ENCODE results near the gene SFSWAP. TPM values are rescaled to one million over a fixed set of nuclear protein-coding genes. Genes with fewer than 3 reads are reported as not detected.
"Not testable (repeated sequence)": the region's sequence is repeated elsewhere in the genome, so short reads cannot be mapped to it uniquely, and the experiment has no call there.

The SFSWAP gene
- total and polyA plus RNA-seq, 3 donors from 2014 or later, result 37.7 to 68.4 (median 62.4) TPM

DNA sequence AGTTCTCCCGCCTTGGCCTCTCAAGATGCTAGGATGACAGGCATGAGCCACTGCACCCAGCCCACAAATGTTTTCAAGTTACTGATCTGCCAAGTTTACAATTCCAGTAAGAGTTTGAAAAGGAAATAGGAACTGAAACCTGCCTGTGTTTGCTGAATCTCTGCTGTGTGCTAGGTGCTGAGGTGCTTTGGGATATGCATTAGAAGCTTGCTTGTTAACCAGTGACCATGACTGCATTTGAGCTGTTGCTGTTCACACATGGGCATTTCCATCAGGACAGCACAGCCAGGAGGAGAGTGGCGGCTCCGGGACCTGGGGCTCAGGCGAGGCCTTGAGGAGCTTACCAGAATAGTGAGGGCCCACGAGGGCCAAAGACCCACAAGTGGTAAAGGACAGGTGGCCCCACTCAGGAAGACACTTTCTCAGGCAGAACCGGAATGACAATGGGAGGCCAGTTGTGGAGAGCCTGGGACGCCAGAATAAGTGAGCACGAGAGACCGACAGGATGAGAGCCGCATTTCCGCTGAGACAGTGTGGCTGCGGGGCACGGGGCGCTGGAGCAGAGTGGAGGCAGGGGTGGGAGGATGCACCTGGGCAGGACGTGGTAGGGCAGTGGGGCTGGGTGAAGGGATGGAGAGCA lies 62.8 kb downstream of the SFSWAP start:
- 87 to 94% methylated on average over 15 of the region's 15 CpGs for WGBS, 2 donors
- DNase-seq, result no peak
- Histone ChIP-seq H3K4me3 (no peak overlapping the region), H3K27me3 (no peaks in the 10 kb centered on the region), H3K9me3 (no peaks in the 10 kb centered on the region), H3K4me1 (no peaks in the 10 kb centered on the region), H3K27ac (no peak overlapping the region), H3K36me3 (ENCODE audit: low read depth, missing control alignments) (no peaks in the 10 kb centered on the region)
- intact Hi-C loops (cut with DNase I; ENCODE audit: low total_unique reads), result no loop called here
- TF ChIP-seq POLR2A (IDR thresholded peaks at IDR 0.05), result no peak
- no peak for TF ChIP-seq CTCF (IDR thresholded peaks at IDR 0.05)

- no peak for DNase-seq
- H3K27ac ChIP-seq, result no peak overlapping the region
- TF ChIP-seq CTCF (IDR thresholded peaks at IDR 0.05) (no peak), POLR2A (IDR thresholded peaks at IDR 0.05) (no peak)
- intact Hi-C loops (cut with DNase I; ENCODE audit: low total_unique reads), result no loop called here
- 86 to 89% methylated on average over 17 of the region's 17 CpGs for WGBS, 2 donors
- H3K4me3 ChIP-seq, result no peak overlapping the region
- H3K9me3 ChIP-seq, result no peaks in the 10 kb centered on the region
- H3K4me1 ChIP-seq, result no peaks in the 10 kb centered on the region
- H3K36me3 ChIP-seq (ENCODE audit: low read depth, missing control alignments), result no peaks in the 10 kb centered on the region
- H3K27me3 ChIP-seq, result no peaks in the 10 kb centered on the region
Observed at GRCh38 chr12:131774576-131775391, 63.9 kb downstream of the SFSWAP start.

GRCh38 chr12:131775392-131776236 lies 64.7 kb downstream of the SFSWAP start:
- DNase-seq, result no peak
- Histone ChIP-seq H3K4me1 (no peaks in the 10 kb centered on the region), H3K9me3 (no peaks in the 10 kb centered on the region), H3K27ac (no peak overlapping the region), H3K4me3 (no peak overlapping the region), H3K27me3 (no peaks in the 10 kb centered on the region), H3K36me3 (ENCODE audit: low read depth, missing control alignments) (no peaks in the 10 kb centered on the region)
- WGBS, 2 donors, result 88 to 89% methylated on average over 17 of the region's 17 CpGs
- intact Hi-C loops (cut with DNase I; ENCODE audit: low total_unique reads), result no loop called here
- TF ChIP-seq CTCF (IDR thresholded peaks at IDR 0.05) (no peak), POLR2A (IDR thresholded peaks at IDR 0.05) (no peak)

- intact Hi-C loops (cut with DNase I; ENCODE audit: low total_unique reads), result no loop called here
- no peak for TF ChIP-seq CTCF (IDR thresholded peaks at IDR 0.05)
- TF ChIP-seq POLR2A (IDR thresholded peaks at IDR 0.05), result no peak
- DNase-seq, result no peak
- H3K27ac ChIP-seq, result no peak overlapping the region
- WGBS, 2 donors, result 85 to 86% methylated on average over 14 of the region's 14 CpGs
- H3K36me3 ChIP-seq (ENCODE audit: low read depth, missing control alignments), result no peaks in the 10 kb centered on the region
- no peaks in the 10 kb centered on the region for H3K4me1 ChIP-seq
- H3K9me3 ChIP-seq, result no peaks in the 10 kb centered on the region
- no peak overlapping the region for H3K4me3 ChIP-seq
- no peaks in the 10 kb centered on the region for H3K27me3 ChIP-seq
Observed at GRCh38 chr12:131776237-131776889, 65.5 kb downstream of the SFSWAP start.

DNA sequence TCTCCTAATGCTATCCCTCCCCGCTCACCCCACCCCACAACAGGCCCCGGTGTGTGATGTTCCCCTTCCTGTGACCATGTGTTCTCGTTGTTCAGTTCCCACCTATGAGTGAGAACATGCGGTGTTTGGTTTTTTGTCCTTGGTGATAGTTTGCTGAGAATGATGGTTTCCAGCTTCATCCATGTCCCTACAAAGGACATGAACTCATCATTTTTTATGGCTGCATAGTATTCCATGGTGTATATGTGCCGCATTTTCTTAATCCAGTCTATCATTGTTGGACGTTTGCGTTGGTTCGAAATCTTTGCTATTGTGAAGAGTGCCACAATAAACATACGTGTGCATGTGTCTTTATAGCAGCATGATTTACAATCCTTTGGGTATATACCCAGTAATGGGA lies 66.4 kb downstream of the SFSWAP start:
- H3K27ac ChIP-seq; H3K9me3 ChIP-seq; DNase-seq; H3K4me3 ChIP-seq; intact Hi-C loops (cut with DNase I; ENCODE audit: low total_unique reads); H3K4me1 ChIP-seq; H3K27me3 ChIP-seq; H3K36me3 ChIP-seq (ENCODE audit: low read depth, missing control alignments): not testable (repeated sequence)
- WGBS, 2 donors, result 97% methylated on average over 9 of the region's 9 CpGs

All from testis (tissue), 3 donors.